IMR-90 (cell line): ENCODE data around the gene DTHD1. TPM values are rescaled to one million over a fixed set of nuclear protein-coding genes. Genes with fewer than 3 reads are reported as not detected.

Source experiments
- ATAC-seq: fragments of 200-7000 bp; cut with Tn5 transposase; 2 replicates; pipeline ENCODE4 v1.9.1; 2020; ENCODE audit warnings: low read depth, mild to moderate bottlenecking, moderate library complexity
- BruUV-seq: library from RNA; stranded (reverse); fragments of 400-500 nt; replicated peaks from 2 replicates; lab custom pipeline; 2021; lab: Mats Ljungman, UMichigan
- CTCF ChIA-PET: fragments of 300-600 bp; formaldehyde crosslinking; extraction: SDS; loops from one replicate; lab custom pipeline; 2021; ENCODE audit warnings: antibody characterized with exemption; lab: Yijun Ruan, JAX
- POLR2A ChIA-PET: fragments of 300-600 bp; sonication (Branson Sonifier 250); formaldehyde crosslinking; loops from one replicate; lab custom pipeline; 2022; ENCODE audit warnings: antibody characterized with exemption; ENCODE audit not compliant: unreplicated experiment; lab: Charles Lee
- DNase-seq: peaks from one replicate; pipeline ENCODE4 v3.0.0; 2013
- H2AFZ ChIP-seq: replicated peaks from 2 replicates; pipeline ENCODE3; 2013; ENCODE audit warnings: low read length, mild to moderate bottlenecking; ENCODE audit not compliant: poor library complexity
- H2AK5ac ChIP-seq: 2 replicates; pipeline ENCODE4 v1.6.1; 2013; ENCODE audit warnings: low read depth, low read length, inconsistent platforms
- H2AK9ac ChIP-seq: replicated peaks from 2 replicates; pipeline ENCODE3; 2013; ENCODE audit warnings: mild to moderate bottlenecking, low read depth, low read length, moderate library complexity; ENCODE audit not compliant: poor library complexity
- H2BK120ac ChIP-seq: 2 replicates; pipeline ENCODE4 v1.6.1; 2013; ENCODE audit warnings: low read depth, low read length, inconsistent platforms
- H2BK15ac ChIP-seq: 3 replicates; pipeline ENCODE4 v1.6.1; 2013; ENCODE audit warnings: low read depth, low read length, inconsistent platforms
- H2BK20ac ChIP-seq: 2 replicates; pipeline ENCODE4 v1.6.1; 2013; ENCODE audit warnings: low read depth, mild to moderate bottlenecking, inconsistent platforms, low read length, moderate library complexity
- H2BK5ac ChIP-seq: 2 replicates; pipeline ENCODE4 v1.6.1; 2013; ENCODE audit warnings: mild to moderate bottlenecking, low read depth, low read length, inconsistent platforms; ENCODE audit not compliant: poor library complexity, severe bottlenecking
- H3K14ac ChIP-seq: replicated peaks from 2 replicates; pipeline ENCODE4 v1.6.1; 2013; ENCODE audit warnings: low read depth, low read length, inconsistent platforms
- H3K18ac ChIP-seq: 2 replicates; pipeline ENCODE4 v1.6.1; 2013; ENCODE audit warnings: low read depth, low read length, control low read depth
- H3K23ac ChIP-seq: 2 replicates; pipeline ENCODE4 v1.6.1; 2013; ENCODE audit warnings: low read depth, low read length, inconsistent platforms
- H3K27ac ChIP-seq: 2 replicates; pipeline ENCODE4 v1.5.1; 2013; ENCODE audit warnings: mild to moderate bottlenecking, control low read depth, low read length; ENCODE audit not compliant: insufficient read depth
- H3K27me3 ChIP-seq: 2 replicates; pipeline ENCODE4 v1.6.1; 2013; ENCODE audit warnings: low read length; ENCODE audit not compliant: control insufficient read depth, insufficient read depth
- H3K36me3 ChIP-seq: 2 replicates; pipeline ENCODE4 v1.6.1; 2013; ENCODE audit warnings: low read length, mixed read lengths; ENCODE audit not compliant: control insufficient read depth, insufficient read depth
- H3K4ac ChIP-seq: 2 replicates; pipeline ENCODE4 v1.6.1; 2013; ENCODE audit warnings: low read depth, low read length, inconsistent platforms
- H3K4me1 ChIP-seq: 2 replicates; pipeline ENCODE4 v1.6.1; 2013; ENCODE audit warnings: low read length, mixed read lengths; ENCODE audit not compliant: control insufficient read depth, insufficient read depth
- H3K4me2 ChIP-seq: 2 replicates; pipeline ENCODE4 v1.6.1; 2013; ENCODE audit warnings: low read depth, mild to moderate bottlenecking, control low read depth, low read length, moderate library complexity
- H3K4me3 ChIP-seq: 2 replicates; pipeline ENCODE4 v1.5.1; 2013; ENCODE audit warnings: low read depth, mild to moderate bottlenecking, control low read depth, low read length, moderate library complexity; ENCODE audit not compliant: insufficient read depth
- H3K56ac ChIP-seq: 2 replicates; pipeline ENCODE4 v1.6.1; 2013; ENCODE audit warnings: low read length, inconsistent platforms; ENCODE audit not compliant: insufficient read depth; ENCODE audit errors: extremely low read depth
- H3K79me1 ChIP-seq, 2 experiments: 2 replicates each; pipeline ENCODE4 v1.6.1; 2013; ENCODE audit warnings: low read length in 2 of 2, inconsistent platforms in 1 of 2, low read depth in 1 of 2
- H3K9ac ChIP-seq: 2 replicates; pipeline ENCODE4 v1.6.1; 2013; ENCODE audit warnings: low read depth, low read length, control low read depth
- H3K9me1 ChIP-seq: 2 replicates; pipeline ENCODE4 v1.6.1; 2013; ENCODE audit warnings: low read length, inconsistent platforms; ENCODE audit not compliant: insufficient read depth
- H3K9me3 ChIP-seq: 2 replicates; pipeline ENCODE4 v1.6.1; 2013; ENCODE audit warnings: low read length; ENCODE audit not compliant: control insufficient read depth, insufficient read depth
- H4K20me1 ChIP-seq: 2 replicates; pipeline ENCODE4 v1.6.1; 2013; ENCODE audit warnings: low read length, inconsistent platforms; ENCODE audit not compliant: insufficient read depth
- H4K5ac ChIP-seq: 2 replicates; pipeline ENCODE4 v1.6.1; 2013; ENCODE audit warnings: mild to moderate bottlenecking, low read depth, low read length, control low read depth
- H4K8ac ChIP-seq, 2 experiments: 2 replicates each; pipeline ENCODE4 v1.6.1; 2013; ENCODE audit warnings: low read depth in 2 of 2, low read length in 2 of 2, control low read depth in 1 of 2, inconsistent platforms in 1 of 2
- H4K91ac ChIP-seq: 2 replicates; pipeline ENCODE4 v1.6.1; 2013; ENCODE audit warnings: low read depth, low read length, inconsistent platforms; ENCODE audit not compliant: insufficient read depth
- BHLHE40 ChIP-seq: fragments of 150-350 bp; IDR thresholded peaks from 2 replicates; pipeline ENCODE4 v1.6.1; 2016; ENCODE audit warnings: mild to moderate bottlenecking, low read depth, low read length
- CEBPB ChIP-seq: IDR thresholded peaks from 2 replicates; pipeline ENCODE4 v1.6.1; 2012; ENCODE audit warnings: low read depth, low read length, improper control_type of control experiment
- MAZ ChIP-seq: IDR thresholded peaks from 2 replicates; pipeline ENCODE4 v1.6.1; 2012; ENCODE audit warnings: low read depth, mild to moderate bottlenecking, low read length, improper control_type of control experiment, moderate library complexity, borderline replicate concordance
- NFE2L2 ChIP-seq: fragments of 150-350 bp; IDR thresholded peaks from 2 replicates; pipeline ENCODE4 v1.6.1; 2016; ENCODE audit warnings: low read depth, mild to moderate bottlenecking, low read length
- WGBS, 2 experiments: methylation state at CpG; one replicate each; pipeline versions ENCODE4 v1.1.5 to v1.1.7; 2013; ENCODE audit warnings: missing lambda C conversion rate in 2 of 2; ENCODE audit not compliant: insufficient read length in 1 of 2; ENCODE audit errors: extremely low coverage in 2 of 2; 5-methylcytosine and 5-hydroxymethylcytosine counted together
- dilution Hi-C: fragments of 300-500 bp; cut with HindIII; formaldehyde crosslinking; loops from one replicate; pipeline ENCODE4 v1.14.3; 2018; ENCODE audit warnings: low sequenced_read_pairs; ENCODE audit not compliant: unreplicated experiment
- in situ Hi-C: fragments of 300-500 bp; cut with MboI; formaldehyde crosslinking; loops from 3 replicates; pipeline ENCODE4 v1.14.3; 2019; ENCODE audit warnings: low sequenced_read_pairs, inconsistent platforms, mixed read lengths
- intact Hi-C: fragments of 100-400 bp; cut with micrococcal nuclease; formaldehyde crosslinking; loops from 2 replicates; pipeline ENCODE4 v1.10.0; 2022
- polyA plus RNA-seq, 3 experiments: library from polyadenylated mRNA; depleted of rRNA; stranded (reverse); fragments of >200 nt; gene quantifications; 2 replicates each; pipeline ENCODE4 v1.2.3, GENCODE V29; 2012; ENCODE audit warnings: low replicate concordance in 1 of 3
- total RNA-seq: library from RNA; depleted of rRNA; stranded (reverse); fragments of >200 nt; gene quantifications from 2 replicates; pipeline ENCODE4 v1.2.3, GENCODE V29; 2012

Gene DTHD1
- total and polyA plus RNA-seq, 2 of the 4 experiments (the other 2 are of a cell fraction) = not detected

- intact Hi-C loops = no loop called here
- H3K4ac ChIP-seq = no peak overlapping the region
- no peak overlapping the region for H2BK15ac ChIP-seq
- no peak overlapping the region for H3K56ac ChIP-seq
- no peak overlapping the region for H2BK120ac ChIP-seq
- in situ Hi-C loops = no loop called here
- no TSS peak for BruUV-seq
- DNase-seq (no peak), ATAC-seq (no peak)
- H3K9ac ChIP-seq = no peak overlapping the region
- ChIA-PET POLR2A (no interaction called here), CTCF (no interaction called here)
- no peak overlapping the region for H3K4me2 ChIP-seq
- no peaks in the 10 kb centered on the region for H3K9me1 ChIP-seq
- H2BK5ac ChIP-seq = no peak overlapping the region
- dilution Hi-C loops = no loop called here
- no peaks in the 10 kb centered on the region for H4K20me1 ChIP-seq
- no CpG with 5 or more reads among the region's 2 CpGs for WGBS, 2 experiments
- no peak overlapping the region for H4K8ac ChIP-seq
- H3K27ac ChIP-seq = no peak overlapping the region
- no peak overlapping the region for H4K5ac ChIP-seq
- H3K4me3 ChIP-seq = no peak overlapping the region
- no peaks in the 10 kb centered on the region for H3K27me3 ChIP-seq
- no peaks in the 10 kb centered on the region for H3K36me3 ChIP-seq
- H2AK9ac ChIP-seq = no peak overlapping the region
- no peak overlapping the region for H2BK20ac ChIP-seq
- no peaks in the 10 kb centered on the region for H3K79me1 ChIP-seq
- TF ChIP-seq CEBPB = no peak
- TF ChIP-seq BHLHE40 = no peak
- no peak for TF ChIP-seq MAZ
- no peak for TF ChIP-seq NFE2L2
- H4K91ac ChIP-seq = no peak overlapping the region
- no peaks in the 10 kb centered on the region for H3K4me1 ChIP-seq
- H3K23ac ChIP-seq = no peak overlapping the region
- H3K14ac ChIP-seq = no peak overlapping the region
- no peak overlapping the region for H2AFZ ChIP-seq
- no peak overlapping the region for H3K18ac ChIP-seq
- no peak overlapping the region for H2AK5ac ChIP-seq
- peaks cover 4% of the 10 kb centered on the region; the same call in 1 of the 2 replicates for H3K9me3 ChIP-seq
These were observed 110.0 kb downstream of the DTHD1 start for GRCh38 chr4:36391411-36391810.
